Activated CD8-positive, alpha-beta T cell treated with anti-CD3 and anti-CD28 coated beads, Interleukin-2, amount 10 ng/mL, durations not matched to agents 7 days and 5 days (primary cell): ENCODE results near the gene PLEKHM3. TPM values are rescaled to one million over a fixed set of nuclear protein-coding genes. Genes with fewer than 3 reads are reported as not detected.

ENCODE experiments used
- ATAC-seq: fragments of 150-1000 bp; cut with Tn5 transposase; one replicate; pipeline ENCODE4 v1.10.0; 2021; ENCODE audit warnings: moderate library complexity
- CTCF ChIA-PET: fragments of 350-600 bp; sonication (Branson Sonifier 250); formaldehyde crosslinking; loops from one replicate; lab custom pipeline; 2021; ENCODE audit warnings: antibody characterized with exemption; lab: Charles Lee
- POLR2A ChIA-PET: fragments of 350-600 bp; sonication (Branson Sonifier 250); formaldehyde crosslinking; loops from one replicate; lab custom pipeline; 2021; ENCODE audit warnings: antibody characterized with exemption; lab: Charles Lee
- DNase-seq: peaks from one replicate; pipeline ENCODE4 v3.0.0-alpha.2; 2020
- H3K27ac Mint-ChIP-seq: one replicate; pipeline ENCODE4 v1.8.0; 2021; ENCODE audit warnings: mild to moderate bottlenecking, mixed read lengths
- H3K27me3 Mint-ChIP-seq: one replicate; pipeline ENCODE4 v1.8.0; 2021; ENCODE audit warnings: low read depth, mixed read lengths
- H3K36me3 Mint-ChIP-seq: one replicate; pipeline ENCODE4 v1.8.0; 2021; ENCODE audit warnings: low read depth, mixed read lengths
- H3K4me1 Mint-ChIP-seq: one replicate; pipeline ENCODE4 v1.8.0; 2021; ENCODE audit warnings: low read depth, mixed read lengths
- H3K4me3 Mint-ChIP-seq: one replicate; pipeline ENCODE4 v1.8.0; 2021; ENCODE audit warnings: mild to moderate bottlenecking, mixed read lengths
- H3K9me3 Mint-ChIP-seq: one replicate; pipeline ENCODE4 v1.8.0; 2022; ENCODE audit warnings: mixed read lengths; ENCODE audit not compliant: insufficient read depth
- total RNA-seq, 2 experiments: library from RNA; stranded (reverse); gene quantifications; one replicate each; pipeline ENCODE4 v1.2.3, GENCODE V29; 2021

Gene PLEKHM3
- total RNA-seq, 2 experiments from 2014 or later, result 6.1 to 6.2 TPM

DNA sequence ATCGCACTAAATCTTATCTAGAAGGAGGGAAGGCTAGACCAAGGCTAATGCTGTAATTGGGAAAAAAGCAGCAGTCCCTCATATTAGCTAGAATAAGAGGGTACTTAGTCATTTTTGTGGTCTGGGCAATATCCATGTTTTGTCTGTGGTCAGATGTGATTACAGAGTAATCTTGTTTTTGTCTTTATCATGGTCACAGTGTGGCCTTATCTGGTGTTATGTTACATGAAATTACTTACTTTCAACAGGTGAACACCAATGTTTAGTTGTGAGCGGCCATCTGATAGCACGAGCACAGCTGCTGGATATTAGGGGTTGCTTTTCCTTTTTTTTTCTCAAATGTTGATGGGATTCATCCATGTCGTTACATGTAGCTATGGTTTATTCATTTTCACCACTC lies 23.7 kb upstream of the PLEKHM3 start:
- H3K27ac Mint-ChIP-seq, result no peak overlapping the region
- peaks cover 6% of the 10 kb centered on the region for H3K27me3 Mint-ChIP-seq
- no peaks in the 10 kb centered on the region for H3K4me1 Mint-ChIP-seq
- POLR2A ChIA-PET, result no interaction called here
- no peaks in the 10 kb centered on the region for H3K9me3 Mint-ChIP-seq
- DNase-seq (peak; percentile 4), ATAC-seq (no peak)
- H3K36me3 Mint-ChIP-seq, result no peaks in the 10 kb centered on the region
- H3K4me3 Mint-ChIP-seq, result no peak overlapping the region
- CTCF ChIA-PET, result no interaction called here

- ATAC-seq (no peak), DNase-seq (no peak)
- Mint-ChIP-seq H3K9me3 (no peaks in the 10 kb centered on the region), H3K36me3 (no peaks in the 10 kb centered on the region), H3K4me1 (no peaks in the 10 kb centered on the region), H3K4me3 (no peak overlapping the region), H3K27ac (no peak overlapping the region), H3K27me3 (peaks cover 6% of the 10 kb centered on the region)
- CTCF ChIA-PET, result interaction anchor here (1.0 kb wide), 1 partner anchor 75 kb away, joined by 3 read pairs; no protein-coding TSS in a partner anchor
- POLR2A ChIA-PET, result no interaction called here
These were observed 22.5 kb upstream of the PLEKHM3 start for GRCh38 chr2:208047840-208048239.

DNA sequence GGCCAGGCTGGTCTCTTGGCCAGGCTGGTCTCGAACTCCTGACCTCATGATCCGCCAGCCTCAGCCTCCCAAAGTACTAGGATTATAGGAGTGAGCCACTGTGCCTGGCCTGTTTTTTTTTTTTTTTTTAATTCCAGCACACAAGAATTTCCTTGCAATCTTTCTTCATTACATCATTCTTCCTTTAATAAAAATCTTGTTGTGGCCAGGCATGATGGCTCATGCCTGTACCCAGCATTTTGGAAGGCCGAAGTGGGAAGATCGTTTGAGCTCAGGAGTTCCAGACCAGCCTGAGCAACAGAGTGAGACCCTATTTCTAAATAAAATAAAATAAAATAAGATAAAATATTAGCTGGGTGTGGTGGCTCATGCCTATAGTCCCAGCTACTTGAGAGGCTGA lies 21.4 kb upstream of the PLEKHM3 start:
- DNase-seq (no peak), ATAC-seq (no peak)
- peaks cover 3% of the 10 kb centered on the region for H3K27me3 Mint-ChIP-seq
- ChIA-PET POLR2A (no interaction called here), CTCF (no interaction called here)
- H3K4me1 Mint-ChIP-seq, result no peaks in the 10 kb centered on the region
- H3K27ac Mint-ChIP-seq, result no peak overlapping the region
- no peak overlapping the region for H3K4me3 Mint-ChIP-seq
- no peaks in the 10 kb centered on the region for H3K9me3 Mint-ChIP-seq
- no peaks in the 10 kb centered on the region for H3K36me3 Mint-ChIP-seq

GRCh38 chr2:208042450-208042849 lies 17.1 kb upstream of the PLEKHM3 start:
- Mint-ChIP-seq H3K27me3 (no peaks in the 10 kb centered on the region), H3K9me3 (no peaks in the 10 kb centered on the region), H3K4me3 (no peak overlapping the region), H3K27ac (no peak overlapping the region), H3K4me1 (no peaks in the 10 kb centered on the region), H3K36me3 (no peaks in the 10 kb centered on the region)
- DNase-seq (no peak), ATAC-seq (no peak)
- ChIA-PET CTCF (interaction anchor here (1.6 to 5.3 kb wide), 2 partner anchors 17 to 298 kb away, joined by 4 to 76 read pairs; partner anchors contain the start of gene PLEKHM3), POLR2A (no interaction called here)

GRCh38 chr2:208042041-208042440 lies 16.7 kb upstream of the PLEKHM3 start:
- Mint-ChIP-seq H3K27me3 (no peaks in the 10 kb centered on the region), H3K36me3 (no peaks in the 10 kb centered on the region), H3K9me3 (no peaks in the 10 kb centered on the region), H3K27ac (no peak overlapping the region), H3K4me3 (no peak overlapping the region), H3K4me1 (no peaks in the 10 kb centered on the region)
- ChIA-PET POLR2A (no interaction called here), CTCF (interaction anchor here (1.6 to 5.3 kb wide), 2 partner anchors 17 to 297 kb away, joined by 4 to 76 read pairs; partner anchors contain the start of gene PLEKHM3)
- DNase-seq (no peak), ATAC-seq (no peak)

- POLR2A ChIA-PET, result no interaction called here
- DNase-seq (peak; percentile 82), ATAC-seq (peak; percentile 77)
- H3K9me3 Mint-ChIP-seq, result no peaks in the 10 kb centered on the region
- no peak overlapping the region for H3K4me3 Mint-ChIP-seq
- no peaks in the 10 kb centered on the region for H3K36me3 Mint-ChIP-seq
- no peak overlapping the region for H3K27ac Mint-ChIP-seq
- H3K27me3 Mint-ChIP-seq, result no peaks in the 10 kb centered on the region
- no peaks in the 10 kb centered on the region for H3K4me1 Mint-ChIP-seq
- CTCF ChIA-PET, result interaction anchor here (0.6 to 5.3 kb wide), 52 partner anchors 9 to 563 kb away, joined by 3 to 76 read pairs (median 4); partner anchors contain the start of genes FZD5 and PLEKHM3
These were observed 15.2 kb upstream of the PLEKHM3 start for GRCh38 chr2:208040199-208041171.

- no peak for ATAC-seq
- no peak overlapping the region for H3K27ac Mint-ChIP-seq
These were observed 14.2 kb upstream of the PLEKHM3 start for GRCh38 chr2:208039376-208040110.

DNA sequence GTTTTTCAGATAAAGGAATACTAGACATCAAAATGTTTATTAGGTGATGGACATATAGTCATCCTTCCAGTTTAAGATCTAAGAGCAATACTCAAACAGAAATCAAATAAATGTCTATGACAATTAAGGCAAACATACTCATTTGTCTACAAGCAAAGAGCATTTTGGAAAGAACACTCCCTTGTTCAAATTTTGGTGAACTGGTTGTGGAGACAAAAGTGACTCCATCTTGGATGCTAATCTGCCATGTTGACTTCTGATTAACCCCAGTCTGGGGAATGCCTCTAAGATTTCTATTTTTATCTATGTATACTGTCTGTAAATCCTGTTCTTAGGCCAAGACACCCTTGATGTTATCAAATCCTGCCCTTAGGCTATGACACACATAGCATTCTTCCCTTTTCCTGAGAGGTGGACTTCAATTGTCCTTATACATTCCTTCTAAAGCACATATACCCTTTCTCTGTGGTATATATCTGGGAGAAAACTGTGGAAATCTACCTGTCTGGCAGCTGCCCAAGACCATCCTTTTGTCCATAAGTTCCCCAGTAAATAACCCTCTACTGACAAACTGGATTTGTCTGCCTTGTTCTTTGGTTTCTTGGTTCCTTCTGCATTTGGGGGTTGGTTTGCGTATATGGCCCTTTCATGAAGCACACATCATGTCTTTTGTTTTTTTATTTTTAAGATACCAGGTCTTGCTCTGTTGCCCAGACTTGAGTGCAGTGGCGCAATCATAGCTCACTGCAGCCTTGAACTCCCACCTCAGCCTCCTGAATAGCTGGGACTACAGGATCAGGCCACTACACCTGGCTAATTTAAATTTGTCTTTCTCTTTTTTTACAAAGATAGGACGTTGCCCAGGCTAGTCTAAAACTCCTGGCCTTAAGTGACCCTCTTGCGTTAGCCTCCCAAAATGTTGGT lies 12.5 kb upstream of the PLEKHM3 start:
- Mint-ChIP-seq H3K27ac (no peak overlapping the region), H3K4me1 (no peaks in the 10 kb centered on the region), H3K27me3 (no peaks in the 10 kb centered on the region), H3K9me3 (no peaks in the 10 kb centered on the region), H3K36me3 (no peaks in the 10 kb centered on the region), H3K4me3 (no peak overlapping the region)
- CTCF ChIA-PET, result no interaction called here
- DNase-seq (no peak), ATAC-seq (no peak)
- POLR2A ChIA-PET, result no interaction called here

More at GRCh38 chr2:208039376-208040110, 14.2 kb upstream of the PLEKHM3 start:
- ChIA-PET CTCF (interaction anchor here (0.9 to 5.3 kb wide), 18 partner anchors 8 to 484 kb away, joined by 3 to 76 read pairs (median 6); partner anchors contain the start of gene PLEKHM3), POLR2A (no interaction called here)
- Mint-ChIP-seq H3K4me3 (no peak overlapping the region), H3K4me1 (no peaks in the 10 kb centered on the region), H3K36me3 (no peaks in the 10 kb centered on the region), H3K9me3 (no peaks in the 10 kb centered on the region), H3K27me3 (no peaks in the 10 kb centered on the region)
- DNase-seq, result no peak

- ChIA-PET CTCF (no interaction called here), POLR2A (no interaction called here)
- ATAC-seq, result no peak
These were observed 11.0 kb upstream of the PLEKHM3 start for GRCh38 chr2:208036357-208036756.

GRCh38 chr2:208034503-208035140 lies 9.3 kb upstream of the PLEKHM3 start:
- Mint-ChIP-seq H3K36me3 (no peaks in the 10 kb centered on the region), H3K27me3 (peaks cover 4% of the 10 kb centered on the region), H3K4me3 (no peak overlapping the region), H3K4me1 (no peaks in the 10 kb centered on the region), H3K9me3 (no peaks in the 10 kb centered on the region), H3K27ac (no peak overlapping the region)
- ChIA-PET CTCF (interaction anchor here (0.9 to 2.8 kb wide), 5 partner anchors 9 to 327 kb away, joined by 3 to 22 read pairs (median 3); no protein-coding TSS in a partner anchor), POLR2A (no interaction called here)
- DNase-seq (no peak), ATAC-seq (no peak)

More at GRCh38 chr2:208036357-208036756, 11.0 kb upstream of the PLEKHM3 start:
- no peak overlapping the region for H3K4me3 Mint-ChIP-seq
- peaks cover 4% of the 10 kb centered on the region for H3K27me3 Mint-ChIP-seq
- H3K9me3 Mint-ChIP-seq, result no peaks in the 10 kb centered on the region
- no peaks in the 10 kb centered on the region for H3K36me3 Mint-ChIP-seq
- H3K27ac Mint-ChIP-seq, result no peak overlapping the region
- H3K4me1 Mint-ChIP-seq, result no peaks in the 10 kb centered on the region
- DNase-seq, result no peak
